HepG2 (cell line): ENCODE measurements around the gene APPBP2. TPM values are rescaled to one million over a fixed set of nuclear protein-coding genes. Genes with fewer than 3 reads are reported as not detected.

Source experiments
- ATAC-seq: fragments of 200-7000 bp; cut with Tn5 transposase; 3 replicates; pipeline ENCODE4 v1.9.1; 2020; ENCODE audit warnings: mild to moderate bottlenecking, moderate library complexity
- BruUV-seq: library from RNA; stranded (reverse); fragments of 400-500 nt; replicated peaks from 2 replicates; lab custom pipeline; 2021; lab: Mats Ljungman, UMichigan
- CTCF ChIA-PET: fragments of 300-600 bp; formaldehyde crosslinking; extraction: SDS; loops from one replicate; lab custom pipeline; 2021; ENCODE audit warnings: low total read pairs, inconsistent platforms, low intra/inter-chr PET ratio; lab: Yijun Ruan, JAX
- POLR2A ChIA-PET: fragments of 350-600 bp; sonication (Branson Sonifier 250); formaldehyde crosslinking; loops from one replicate; lab custom pipeline; 2020; ENCODE audit warnings: antibody characterized with exemption, inconsistent platforms; lab: Yijun Ruan, JAX
- DNase-seq: peaks from one replicate; pipeline ENCODE4 v3.0.0-alpha.2; 2015; ENCODE audit warnings: low spot score
- FAIRE-seq: peaks from 3 replicates; lab custom pipeline; 2011; peaks lifted over from hg19 to GRCh38; lab: Jason Lieb, UNC
- H2AFZ ChIP-seq: one replicate; pipeline ENCODE4 v1.6.1; 2011; ENCODE audit warnings: low read length, inconsistent platforms
- H3K27ac ChIP-seq: fragments of 300-600 bp; 3 replicates; pipeline ENCODE4 v1.8.0; 2011; ENCODE audit warnings: mixed run types, mild to moderate bottlenecking, mixed read lengths, low read length, inconsistent platforms; ENCODE audit not compliant: insufficient read depth; ENCODE audit errors: extremely low read length
- H3K27me3 ChIP-seq, 2 experiments: fragments of 200-600 bp in 1 of 2; 2 replicates in 1 of 2; 3 replicates in 1 of 2; pipeline versions ENCODE4 v1.6.0 to v1.8.0; 2011; ENCODE audit warnings: low read length in 2 of 2, mild to moderate bottlenecking in 2 of 2, moderate library complexity in 2 of 2, inconsistent platforms in 1 of 2; ENCODE audit not compliant: insufficient read depth in 2 of 2, control insufficient read depth in 1 of 2
- H3K36me3 ChIP-seq, 2 experiments: fragments of 200-600 bp in 1 of 2; replicated peaks in 1 of 2; 2 replicates in 1 of 2; 3 replicates in 1 of 2; pipeline versions ENCODE4 v1.5.1 to v1.8.0; 2011; ENCODE audit warnings: low read length in 2 of 2, inconsistent platforms in 1 of 2; ENCODE audit not compliant: insufficient read depth in 2 of 2, control insufficient read depth in 1 of 2
- H3K4me1 ChIP-seq: 2 replicates; pipeline ENCODE4 v1.5.1; 2012; ENCODE audit warnings: low read length, inconsistent platforms; ENCODE audit not compliant: insufficient read depth
- H3K4me2 ChIP-seq: 2 replicates; pipeline ENCODE4 v1.6.0; 2011; ENCODE audit warnings: low read depth, low read length, inconsistent platforms
- H3K4me3 ChIP-seq, 3 experiments: fragments of 200-600 bp in 1 of 3; sonication (generic), shearing (Covaris generic) in 1 of 3; replicated peaks in 1 of 3; 2 replicates each; pipeline ENCODE4 v1.5.1; 2011 to 2016; ENCODE audit warnings: low read length in 3 of 3, inconsistent platforms in 2 of 3, low read depth in 2 of 3, mild to moderate bottlenecking in 2 of 3, control low read depth in 1 of 3, mixed read lengths in 1 of 3; ENCODE audit not compliant: insufficient read depth in 1 of 3
- H3K79me2 ChIP-seq: one replicate; pipeline ENCODE4 v1.6.1; 2011; ENCODE audit warnings: low read length, inconsistent platforms; ENCODE audit not compliant: insufficient read depth
- H3K9ac ChIP-seq: 2 replicates; pipeline ENCODE4 v1.6.0; 2011; ENCODE audit warnings: mild to moderate bottlenecking, low read depth, low read length, inconsistent platforms; ENCODE audit not compliant: insufficient read depth
- H3K9me3 ChIP-seq: 2 replicates; pipeline ENCODE4 v1.5.1; 2012; ENCODE audit warnings: mild to moderate bottlenecking, low read length
- H4K20me1 ChIP-seq: 2 replicates; pipeline ENCODE4 v1.6.0; 2011; ENCODE audit warnings: inconsistent platforms, mild to moderate bottlenecking, low read length, moderate library complexity; ENCODE audit not compliant: insufficient read depth
- CBX2 ChIP-seq, 2 experiments: fragments of 200-600 bp in 1 of 2; sonication (generic); formaldehyde crosslinking in 1 of 2; IDR thresholded peaks; 2 replicates each; pipeline versions ENCODE4 v1.7.0 to v1.8.1; 2018 to 2022; ENCODE audit warnings: low read depth in 2 of 2, low read length in 1 of 2, mild to moderate bottlenecking in 1 of 2, missing genetic modification reagents in 1 of 2
- GATAD2A ChIP-seq: IDR thresholded peaks from 2 replicates; pipeline ENCODE4 v1.6.1; 2016
- GZF1 ChIP-seq: sonication (generic); formaldehyde crosslinking; IDR thresholded peaks from 2 replicates; pipeline ENCODE4 v1.5.1; 2020; ENCODE audit warnings: mild to moderate bottlenecking, missing genetic modification reagents
- HOXA7 ChIP-seq: sonication (generic); formaldehyde crosslinking; IDR thresholded peaks from 2 replicates; pipeline ENCODE4 v1.8.1; 2022; ENCODE audit warnings: mild to moderate bottlenecking, missing genetic modification reagents, moderate library complexity
- MIER2 ChIP-seq: IDR thresholded peaks from 2 replicates; pipeline ENCODE4 v1.6.1; 2016; ENCODE audit warnings: missing biosample characterization, missing genetic modification reagents
- SOX13 ChIP-seq, 3 experiments: fragments of 450-650 bp in 1 of 3; sonication (generic) in 1 of 3; formaldehyde crosslinking in 1 of 3; IDR thresholded peaks in 2 of 3; conservative IDR thresholded peaks in 1 of 3; 2 replicates each; pipeline versions ENCODE4 v1.5.0 to v1.6.1; 2016 to 2020; ENCODE audit warnings: antibody characterized with exemption in 1 of 3, mild to moderate bottlenecking in 1 of 3, missing compliant biosample characterization in 1 of 3, missing genetic modification reagents in 1 of 3, moderate library complexity in 1 of 3
- SOX5 ChIP-seq: IDR thresholded peaks from 2 replicates; pipeline ENCODE4 v1.6.1; 2016; ENCODE audit warnings: borderline replicate concordance
- SOX6 ChIP-seq, 2 experiments: fragments of 450-650 bp in 1 of 2; sonication (generic) in 1 of 2; formaldehyde crosslinking in 1 of 2; IDR thresholded peaks; 2 replicates each; pipeline versions ENCODE4 v1.4.0 to v1.6.1; 2017 to 2020; ENCODE audit warnings: antibody characterized with exemption in 1 of 2, mild to moderate bottlenecking in 1 of 2, missing genetic modification reagents in 1 of 2
- ZBTB42 ChIP-seq: sonication (generic); formaldehyde crosslinking; IDR thresholded peaks from 2 replicates; pipeline ENCODE4 v1.5.0; 2020; ENCODE audit warnings: mild to moderate bottlenecking, missing genetic modification reagents
- ZNF121 ChIP-seq: sonication (generic); formaldehyde crosslinking; IDR thresholded peaks from 2 replicates; pipeline ENCODE4 v1.5.0; 2020; ENCODE audit warnings: mild to moderate bottlenecking, missing genetic modification reagents
- ZNF230 ChIP-seq: sonication (generic); formaldehyde crosslinking; IDR thresholded peaks from 2 replicates; pipeline ENCODE4 v1.4.0; 2020; ENCODE audit warnings: mild to moderate bottlenecking, missing genetic modification reagents
- ZNF34 ChIP-seq: sonication (generic); formaldehyde crosslinking; IDR thresholded peaks from 2 replicates; pipeline ENCODE4 v1.4.0; 2020; ENCODE audit warnings: mild to moderate bottlenecking, missing genetic modification reagents, borderline replicate concordance
- ZNF768 ChIP-seq: sonication (generic); formaldehyde crosslinking; IDR thresholded peaks from 2 replicates; pipeline ENCODE4 v1.4.0; 2020; ENCODE audit warnings: missing genetic modification reagents
- WGBS: methylation state at CpG from one replicate; pipeline ENCODE4 v1.1.6; 2017; ENCODE audit warnings: low lambda C conversion rate; 5-methylcytosine and 5-hydroxymethylcytosine counted together
- in situ Hi-C: cut with HindIII; loops from 2 replicates; pipeline ENCODE4 v1.10.0; 2017; ENCODE audit warnings: low pct_unique_long_range_greater_than_20kb; ENCODE audit not compliant: extremely low pct_ligation_motif_present
- intact Hi-C: fragments of 100-400 bp; cut with micrococcal nuclease; formaldehyde crosslinking; loops from one replicate; pipeline ENCODE4 v1.10.0; 2022; ENCODE audit not compliant: unreplicated experiment
- polyA plus RNA-seq, 8 experiments: library from polyadenylated mRNA; depleted of rRNA in 3 of 8; stranded (reverse) in 7 of 8; unstranded in 1 of 8; fragments of >200 nt; fragmentation: Illumina TruSeq in 4 of 8; extraction: Trizol in 4 of 8; gene quantifications; 2 replicates each; pipeline versions ENCODE4 v1.2.1 to v1.2.3, GENCODE V29; 2011 to 2016; ENCODE audit warnings: low read depth in 4 of 8, missing spikeins in 1 of 8, mixed read lengths in 1 of 8; ENCODE audit not compliant: insufficient read depth in 1 of 8
- total RNA-seq, 5 experiments: library from RNA; depleted of rRNA; stranded (reverse); fragments of >200 nt; fragmentation: Illumina TruSeq; extraction: Trizol; gene quantifications; 2 replicates each; pipeline ENCODE4 v1.2.3, GENCODE V29; 2016; ENCODE audit warnings: low read depth in 1 of 5
- TF ChIP-seq, protein P1 (sequence below): sonication (generic); formaldehyde crosslinking; IDR thresholded peaks from 2 replicates; pipeline ENCODE4 v1.9.0; 2021; ENCODE audit warnings: mild to moderate bottlenecking, missing genetic modification reagents
- TF ChIP-seq, protein P2 (sequence below): sonication (generic); formaldehyde crosslinking; IDR thresholded peaks from 2 replicates; pipeline ENCODE4 v1.5.0; 2020; ENCODE audit warnings: mild to moderate bottlenecking, missing genetic modification reagents

Gene APPBP2
- total and polyA plus RNA-seq, 2 of the 13 experiments (the other 11 are each of a cell fraction or from before 2014, with no cell fraction given), result 17.5 to 45.8 TPM

DNA sequence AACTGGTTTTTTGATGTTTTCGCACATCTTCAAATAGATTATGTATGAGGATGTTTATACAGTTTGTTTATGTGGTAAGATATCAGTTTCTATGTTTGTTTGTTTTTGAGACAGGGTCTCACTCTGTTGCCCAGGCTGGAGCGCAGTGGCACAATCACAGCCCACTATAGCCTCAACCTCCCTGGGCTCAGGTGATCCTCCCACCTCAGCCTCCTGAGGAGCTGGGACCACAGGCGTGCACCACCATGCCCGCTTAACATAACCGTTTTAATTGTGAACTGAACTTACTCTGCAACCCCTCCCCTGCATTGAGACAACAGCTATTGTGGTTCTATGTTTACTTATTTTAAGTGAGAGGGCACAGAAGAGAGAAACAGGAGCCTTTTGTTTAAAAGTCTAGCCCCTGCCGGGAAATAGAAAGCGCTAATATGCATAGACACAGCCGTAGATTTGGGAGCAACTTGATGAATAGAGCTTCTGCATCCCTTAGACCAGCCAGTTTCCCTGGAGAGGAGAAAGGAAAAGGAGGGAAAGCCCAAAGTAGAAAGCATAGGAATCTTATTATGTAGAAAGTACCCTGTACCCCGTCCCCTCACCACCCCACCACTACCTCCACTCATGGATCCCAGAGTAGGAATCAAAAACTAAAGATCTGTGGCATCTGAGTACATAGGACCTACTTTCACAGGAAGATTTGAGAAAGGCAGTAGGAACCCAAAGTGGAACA is 19.6 kb upstream of the APPBP2 start:
- ChIA-PET POLR2A (interaction anchor here (0.5 to 1.6 kb wide), 4 partner anchors 14 to 54 kb away, joined by 3 to 4 read pairs (median 4); partner anchors contain the start of genes APPBP2 and PPM1D), CTCF (no interaction called here)
- in situ Hi-C loops, result no loop called here
- no peak overlapping the region for H3K27ac ChIP-seq
- H3K4me3 ChIP-seq, result no peak overlapping the region
- H3K9me3 ChIP-seq, result no peaks in the 10 kb centered on the region
- no TSS peak for BruUV-seq
- WGBS, result 21% methylated on average over 9 of the region's 9 CpGs
- intact Hi-C loops, result loop anchor here (1.0 kb wide), 1 partner anchor 14 kb away; no protein-coding TSS in a partner anchor
- H3K9ac ChIP-seq, result no peak overlapping the region
- FAIRE-seq (no peak), ATAC-seq (peak; percentile 47; the same call in 2 of the 3 replicates), DNase-seq (no peak)
- H4K20me1 ChIP-seq, result no peaks in the 10 kb centered on the region
- H3K36me3 ChIP-seq, result no peaks in the 10 kb centered on the region
- H3K27me3 ChIP-seq, result no peaks in the 10 kb centered on the region
- peaks cover 18% of the 10 kb centered on the region for H3K4me1 ChIP-seq
- no peaks in the 10 kb centered on the region for H3K79me2 ChIP-seq
- peak overlapping the region; percentile 39 for H3K4me2 ChIP-seq
- no peak overlapping the region for H2AFZ ChIP-seq
- TF ChIP-seq SOX13 (IDR thresholded peaks at IDR 0.05), result no peak
- peak in 1 of 2 experiments; percentile 81; a peak in 2 of 4 replicates for TF ChIP-seq SOX13 (CRISPR knock-in tag; conservative IDR thresholded peaks at IDR 0.05 in 1 of 2, IDR thresholded peaks at IDR 0.05 in 1 of 2)
- TF ChIP-seq, protein P1, sequence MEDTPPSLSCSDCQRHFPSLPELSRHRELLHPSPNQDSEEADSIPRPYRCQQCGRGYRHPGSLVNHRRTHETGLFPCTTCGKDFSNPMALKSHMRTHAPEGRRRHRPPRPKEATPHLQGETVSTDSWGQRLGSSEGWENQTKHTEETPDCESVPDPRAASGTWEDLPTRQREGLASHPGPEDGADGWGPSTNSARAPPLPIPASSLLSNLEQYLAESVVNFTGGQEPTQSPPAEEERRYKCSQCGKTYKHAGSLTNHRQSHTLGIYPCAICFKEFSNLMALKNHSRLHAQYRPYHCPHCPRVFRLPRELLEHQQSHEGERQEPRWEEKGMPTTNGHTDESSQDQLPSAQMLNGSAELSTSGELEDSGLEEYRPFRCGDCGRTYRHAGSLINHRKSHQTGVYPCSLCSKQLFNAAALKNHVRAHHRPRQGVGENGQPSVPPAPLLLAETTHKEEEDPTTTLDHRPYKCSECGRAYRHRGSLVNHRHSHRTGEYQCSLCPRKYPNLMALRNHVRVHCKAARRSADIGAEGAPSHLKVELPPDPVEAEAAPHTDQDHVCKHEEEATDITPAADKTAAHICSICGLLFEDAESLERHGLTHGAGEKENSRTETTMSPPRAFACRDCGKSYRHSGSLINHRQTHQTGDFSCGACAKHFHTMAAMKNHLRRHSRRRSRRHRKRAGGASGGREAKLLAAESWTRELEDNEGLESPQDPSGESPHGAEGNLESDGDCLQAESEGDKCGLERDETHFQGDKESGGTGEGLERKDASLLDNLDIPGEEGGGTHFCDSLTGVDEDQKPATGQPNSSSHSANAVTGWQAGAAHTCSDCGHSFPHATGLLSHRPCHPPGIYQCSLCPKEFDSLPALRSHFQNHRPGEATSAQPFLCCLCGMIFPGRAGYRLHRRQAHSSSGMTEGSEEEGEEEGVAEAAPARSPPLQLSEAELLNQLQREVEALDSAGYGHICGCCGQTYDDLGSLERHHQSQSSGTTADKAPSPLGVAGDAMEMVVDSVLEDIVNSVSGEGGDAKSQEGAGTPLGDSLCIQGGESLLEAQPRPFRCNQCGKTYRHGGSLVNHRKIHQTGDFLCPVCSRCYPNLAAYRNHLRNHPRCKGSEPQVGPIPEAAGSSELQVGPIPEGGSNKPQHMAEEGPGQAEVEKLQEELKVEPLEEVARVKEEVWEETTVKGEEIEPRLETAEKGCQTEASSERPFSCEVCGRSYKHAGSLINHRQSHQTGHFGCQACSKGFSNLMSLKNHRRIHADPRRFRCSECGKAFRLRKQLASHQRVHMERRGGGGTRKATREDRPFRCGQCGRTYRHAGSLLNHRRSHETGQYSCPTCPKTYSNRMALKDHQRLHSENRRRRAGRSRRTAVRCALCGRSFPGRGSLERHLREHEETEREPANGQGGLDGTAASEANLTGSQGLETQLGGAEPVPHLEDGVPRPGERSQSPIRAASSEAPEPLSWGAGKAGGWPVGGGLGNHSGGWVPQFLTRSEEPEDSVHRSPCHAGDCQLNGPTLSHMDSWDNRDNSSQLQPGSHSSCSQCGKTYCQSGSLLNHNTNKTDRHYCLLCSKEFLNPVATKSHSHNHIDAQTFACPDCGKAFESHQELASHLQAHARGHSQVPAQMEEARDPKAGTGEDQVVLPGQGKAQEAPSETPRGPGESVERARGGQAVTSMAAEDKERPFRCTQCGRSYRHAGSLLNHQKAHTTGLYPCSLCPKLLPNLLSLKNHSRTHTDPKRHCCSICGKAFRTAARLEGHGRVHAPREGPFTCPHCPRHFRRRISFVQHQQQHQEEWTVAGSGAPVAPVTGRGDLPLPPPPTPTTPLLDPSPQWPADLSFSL (CRISPR knock-in tag), result no peak
- no peak for TF ChIP-seq HOXA7 (CRISPR knock-in tag)
- TF ChIP-seq, protein P2, sequence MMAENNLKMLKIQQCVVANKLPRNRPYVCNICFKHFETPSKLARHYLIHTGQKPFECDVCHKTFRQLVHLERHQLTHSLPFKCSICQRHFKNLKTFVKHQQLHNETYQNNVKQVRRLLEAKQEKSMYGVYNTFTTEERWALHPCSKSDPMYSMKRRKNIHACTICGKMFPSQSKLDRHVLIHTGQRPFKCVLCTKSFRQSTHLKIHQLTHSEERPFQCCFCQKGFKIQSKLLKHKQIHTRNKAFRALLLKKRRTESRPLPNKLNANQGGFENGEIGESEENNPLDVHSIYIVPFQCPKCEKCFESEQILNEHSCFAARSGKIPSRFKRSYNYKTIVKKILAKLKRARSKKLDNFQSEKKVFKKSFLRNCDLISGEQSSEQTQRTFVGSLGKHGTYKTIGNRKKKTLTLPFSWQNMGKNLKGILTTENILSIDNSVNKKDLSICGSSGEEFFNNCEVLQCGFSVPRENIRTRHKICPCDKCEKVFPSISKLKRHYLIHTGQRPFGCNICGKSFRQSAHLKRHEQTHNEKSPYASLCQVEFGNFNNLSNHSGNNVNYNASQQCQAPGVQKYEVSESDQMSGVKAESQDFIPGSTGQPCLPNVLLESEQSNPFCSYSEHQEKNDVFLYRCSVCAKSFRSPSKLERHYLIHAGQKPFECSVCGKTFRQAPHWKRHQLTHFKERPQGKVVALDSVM (CRISPR knock-in tag), result peak; percentile 73
- TF ChIP-seq ZNF34 (CRISPR knock-in tag), result no peak
- TF ChIP-seq SOX6 (IDR thresholded peaks at IDR 0.05), result no peak
- TF ChIP-seq SOX6 (CRISPR knock-in tag; IDR thresholded peaks at IDR 0.05), result peak; percentile 54
- TF ChIP-seq GZF1 (CRISPR knock-in tag), result no peak
- peak; percentile 54; the same call in 1 of the 2 replicates for TF ChIP-seq ZNF121 (CRISPR knock-in tag)
- TF ChIP-seq ZNF768 (CRISPR knock-in tag), result no peak
- no peak for TF ChIP-seq GATAD2A (CRISPR knock-in tag)
- TF ChIP-seq ZBTB42 (CRISPR knock-in tag), result no peak
- TF ChIP-seq SOX5 (CRISPR knock-in tag), result peak; percentile 59; the same call in 1 of the 2 replicates
- TF ChIP-seq ZNF230 (CRISPR knock-in tag), result no peak
- TF ChIP-seq MIER2, result no peak
- TF ChIP-seq CBX2 (IDR thresholded peaks at IDR 0.05; ENCODE audit: low read depth, low read length), result no peak
- no peak for TF ChIP-seq CBX2 (CRISPR knock-in tag; IDR thresholded peaks at IDR 0.05; ENCODE audit: low read depth)
